Ishikawa (cell line): ENCODE results near the gene CDX1.

Source experiments
- CEBPB ChIP-seq: IDR thresholded peaks from 2 replicates; pipeline ENCODE4 v1.6.1; 2012
- CREB1 ChIP-seq: IDR thresholded peaks from 2 replicates; pipeline ENCODE4 v1.6.1; 2012; ENCODE audit warnings: low read depth
- EGR1 ChIP-seq: IDR thresholded peaks from 2 replicates; pipeline ENCODE4 v1.6.1; 2012
- EP300 ChIP-seq: IDR thresholded peaks from 2 replicates; pipeline ENCODE4 v1.6.1; 2012; ENCODE audit warnings: borderline replicate concordance
- FOXM1 ChIP-seq: IDR thresholded peaks from 2 replicates; pipeline ENCODE4 v1.6.1; 2012; ENCODE audit warnings: low read depth, borderline replicate concordance
- MAX ChIP-seq: IDR thresholded peaks from 2 replicates; pipeline ENCODE4 v1.6.1; 2012
- NFIC ChIP-seq: IDR thresholded peaks from 2 replicates; pipeline ENCODE4 v1.6.1; 2012
- RAD21 ChIP-seq: IDR thresholded peaks from 2 replicates; pipeline ENCODE4 v1.6.1; 2012; ENCODE audit warnings: low read depth
- REST ChIP-seq: IDR thresholded peaks from 2 replicates; pipeline ENCODE4 v1.6.1; 2012; ENCODE audit warnings: low read depth, mild to moderate bottlenecking
- TAF1 ChIP-seq: IDR thresholded peaks from 2 replicates; pipeline ENCODE4 v1.6.1; 2012; ENCODE audit warnings: low read depth, mild to moderate bottlenecking
- TCF12 ChIP-seq: IDR thresholded peaks from 2 replicates; pipeline ENCODE4 v1.6.1; 2012; ENCODE audit warnings: low read depth
- TEAD4 ChIP-seq: IDR thresholded peaks from 2 replicates; pipeline ENCODE4 v1.6.1; 2012
- USF1 ChIP-seq: IDR thresholded peaks from 2 replicates; pipeline ENCODE4 v1.6.1; 2012
- YY1 ChIP-seq: IDR thresholded peaks from 2 replicates; pipeline ENCODE4 v1.6.1; 2012; ENCODE audit warnings: low read depth
- ZBTB7A ChIP-seq: IDR thresholded peaks from 2 replicates; pipeline ENCODE4 v1.6.1; 2012; ENCODE audit warnings: low read depth

CDX1 gene

GRCh38 chr5:150149618-150150017 lies 17.0 kb upstream of the CDX1 start:
- TF ChIP-seq CREB1 (no peak), EGR1 (no peak), YY1 (no peak), REST (no peak), MAX (no peak), CEBPB (no peak), TCF12 (no peak), TEAD4 (no peak), RAD21 (no peak), USF1 (no peak), ZBTB7A (no peak), FOXM1 (no peak), EP300 (no peak), NFIC (no peak), TAF1 (no peak)

- TF ChIP-seq USF1 (no peak), TAF1 (no peak), EGR1 (no peak), FOXM1 (no peak), YY1 (no peak), ZBTB7A (no peak), TEAD4 (no peak), RAD21 (no peak), CREB1 (no peak), EP300 (no peak), MAX (no peak), NFIC (no peak), CEBPB (no peak), TCF12 (no peak)
Measured at GRCh38 chr5:150152636-150153462, 13.7 kb upstream of the CDX1 start.

- no peak for TF ChIP-seq MAX
- no peak for TF ChIP-seq CREB1
- TF ChIP-seq ZBTB7A: no peak
- TF ChIP-seq EGR1: no peak
- TF ChIP-seq TEAD4: no peak
- TF ChIP-seq NFIC: no peak
- no peak for TF ChIP-seq RAD21
- no peak for TF ChIP-seq EP300
- no peak for TF ChIP-seq YY1
- TF ChIP-seq REST: no peak
- TF ChIP-seq USF1: no peak
- TF ChIP-seq FOXM1: no peak
- no peak for TF ChIP-seq TCF12
- no peak for TF ChIP-seq TAF1
- TF ChIP-seq CEBPB: no peak
Measured at GRCh38 chr5:150153483-150153882, 13.1 kb upstream of the CDX1 start.

GRCh38 chr5:150153957-150154617 lies 12.5 kb upstream of the CDX1 start:
- TF ChIP-seq EP300 (no peak), YY1 (no peak), CEBPB (no peak), TEAD4 (no peak), MAX (no peak), CREB1 (no peak), FOXM1 (no peak), USF1 (no peak), NFIC (no peak), TCF12 (no peak), RAD21 (no peak), EGR1 (no peak), TAF1 (no peak), ZBTB7A (no peak), REST (no peak)
